NCI-H2171 treated with DMSO at 0.1 percent for 48 hours (cell line): Measurements from ENCODE around the gene SLC26A3.

ENCODE experiments used
- DNase-seq: peaks from one replicate; lab custom pipeline; 2025; lab: John Stamatoyannopoulos, UW

Gene SLC26A3

GRCh38 chr7:107816011-107816566 lies 13.1 kb upstream of the SLC26A3 start:
- DNase-seq: no peak

GRCh38 chr7:107815254-107815882 lies 12.3 kb upstream of the SLC26A3 start:
- DNase-seq: no peak

DNA sequence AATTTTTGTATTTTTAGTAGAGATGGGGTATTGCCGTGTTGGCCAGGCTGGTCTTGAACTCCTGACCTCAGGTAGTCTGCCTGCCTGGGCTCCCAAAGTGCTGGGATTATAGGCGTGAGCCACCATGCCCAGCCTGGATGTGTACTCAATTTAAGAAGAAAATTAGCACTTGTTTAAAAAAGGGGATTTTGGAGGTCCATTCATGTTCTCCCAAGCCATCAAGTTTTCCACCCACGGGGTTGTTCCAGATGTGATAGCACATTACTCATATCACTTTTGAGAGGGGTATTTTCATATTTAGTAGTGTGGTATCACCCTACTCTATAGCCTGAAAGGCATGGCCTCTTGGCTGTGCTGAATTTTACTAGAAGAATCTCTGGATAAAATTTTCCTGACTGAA lies 10.5 kb upstream of the SLC26A3 start:
- DNase-seq: no peak

DNA sequence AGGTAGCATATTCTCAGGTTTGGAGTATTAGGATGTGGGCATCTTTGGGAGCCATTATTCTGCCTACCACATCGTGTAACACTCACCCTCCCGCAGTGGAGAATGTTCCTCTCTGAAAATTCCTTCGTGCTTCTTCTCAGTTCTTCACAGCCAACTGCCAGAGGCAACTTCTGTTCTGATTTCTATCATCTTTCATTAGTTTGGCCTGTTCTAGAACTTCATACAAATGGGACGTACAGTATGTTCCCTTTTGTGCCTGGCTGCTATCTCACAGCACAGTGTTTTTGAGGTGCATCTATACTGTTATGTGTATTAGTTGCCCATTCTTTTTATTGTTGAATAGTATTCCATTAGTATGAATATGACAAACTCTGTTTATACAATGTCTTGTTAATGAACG lies 8.9 kb upstream of the SLC26A3 start:
- no peak for DNase-seq

DNA sequence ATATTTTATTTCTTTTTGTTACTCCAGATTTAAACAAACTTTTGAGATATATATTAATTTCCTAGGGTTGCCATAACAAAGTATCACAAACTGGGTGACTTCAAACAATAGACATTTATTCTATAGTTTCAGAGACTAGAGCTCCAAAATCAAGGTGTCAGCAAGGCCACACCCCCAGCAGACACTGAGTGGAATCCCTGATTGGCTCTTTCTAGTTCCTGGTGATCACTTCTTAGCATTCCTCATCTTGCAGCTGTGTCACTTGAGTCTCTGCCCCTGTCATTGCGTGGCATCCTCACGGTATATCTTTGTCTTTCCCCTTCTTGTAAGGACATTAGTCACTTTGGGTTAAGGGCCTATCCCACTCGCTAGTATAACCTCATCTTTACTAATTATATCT lies 7.6 kb upstream of the SLC26A3 start:
- DNase-seq: no peak

GRCh38 chr7:107809179-107809578 lies 6.2 kb upstream of the SLC26A3 start:
- no peak for DNase-seq

GRCh38 chr7:107799647-107800264 lies 3.3 kb downstream of the SLC26A3 start:
- no peak for DNase-seq

DNA sequence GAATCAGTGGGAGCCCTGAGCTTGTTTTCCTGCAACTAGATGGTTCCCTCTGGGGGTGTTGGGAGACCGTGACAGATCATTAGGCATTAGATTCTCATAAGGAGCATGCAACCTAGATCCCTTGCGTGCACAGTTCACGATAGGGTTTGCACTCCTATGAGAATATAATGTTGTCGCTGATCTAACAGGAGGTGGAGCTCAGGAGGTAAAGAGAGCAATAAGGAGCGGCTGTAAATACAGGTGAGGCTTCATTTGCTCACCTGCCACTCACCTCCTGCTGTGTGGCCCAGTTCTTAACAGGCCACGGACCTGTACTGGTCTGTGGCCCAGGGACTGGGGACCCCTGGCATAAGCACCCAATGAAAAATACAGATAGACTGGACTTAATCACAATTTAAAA lies 10.7 kb downstream of the SLC26A3 start:
- no peak for DNase-seq

DNA sequence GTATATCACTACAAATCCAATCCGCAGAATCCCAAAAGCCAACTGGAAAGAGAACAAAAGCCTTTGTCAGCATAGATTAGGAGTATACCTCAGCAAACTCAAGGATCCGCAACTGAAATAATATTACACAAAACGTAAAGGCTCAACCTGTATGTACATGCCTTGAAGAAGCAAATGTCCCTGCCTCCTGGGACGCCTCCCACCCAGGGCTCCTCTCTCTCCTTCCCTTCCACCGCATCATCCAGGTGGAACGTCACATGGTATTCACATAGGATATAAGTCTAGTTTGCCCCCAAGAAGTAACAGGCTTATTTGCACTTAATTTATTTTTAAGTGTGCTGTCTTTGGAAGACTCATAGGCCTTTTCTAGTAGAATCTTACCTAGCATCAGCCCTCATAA lies 13.4 kb downstream of the SLC26A3 start:
- no peak for DNase-seq

- DNase-seq: no peak
These were observed 14.4 kb downstream of the SLC26A3 start for GRCh38 chr7:107788662-107789061.

DNA sequence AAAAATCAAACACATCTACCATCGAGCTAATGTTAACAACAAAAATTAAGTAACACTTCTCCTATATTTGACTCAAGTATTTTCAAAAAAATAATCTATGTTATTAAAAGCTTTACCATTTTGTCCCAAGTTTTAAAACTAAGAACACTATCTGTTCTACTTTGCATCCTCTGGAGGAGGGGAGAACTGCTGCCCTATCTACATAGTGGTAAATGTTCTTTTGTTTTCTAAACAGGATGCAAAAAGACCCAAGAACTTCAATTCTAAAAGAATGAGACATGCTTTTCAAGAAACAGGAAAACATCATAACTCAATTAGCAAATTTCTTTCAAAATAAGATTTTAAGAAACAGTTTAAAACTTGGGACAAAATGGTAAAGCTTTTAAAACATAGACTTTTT lies 14.8 kb downstream of the SLC26A3 start:
- no peak for DNase-seq

- DNase-seq: no peak
These were observed 17.1 kb downstream of the SLC26A3 start for GRCh38 chr7:107785926-107786325.

- DNase-seq: no peak
These were observed 17.9 kb downstream of the SLC26A3 start for GRCh38 chr7:107785170-107785569.

GRCh38 chr7:107783648-107784047 lies 19.4 kb downstream of the SLC26A3 start:
- no peak for DNase-seq

- no peak for DNase-seq
These were observed 20.6 kb downstream of the SLC26A3 start for GRCh38 chr7:107782374-107782773.

DNA sequence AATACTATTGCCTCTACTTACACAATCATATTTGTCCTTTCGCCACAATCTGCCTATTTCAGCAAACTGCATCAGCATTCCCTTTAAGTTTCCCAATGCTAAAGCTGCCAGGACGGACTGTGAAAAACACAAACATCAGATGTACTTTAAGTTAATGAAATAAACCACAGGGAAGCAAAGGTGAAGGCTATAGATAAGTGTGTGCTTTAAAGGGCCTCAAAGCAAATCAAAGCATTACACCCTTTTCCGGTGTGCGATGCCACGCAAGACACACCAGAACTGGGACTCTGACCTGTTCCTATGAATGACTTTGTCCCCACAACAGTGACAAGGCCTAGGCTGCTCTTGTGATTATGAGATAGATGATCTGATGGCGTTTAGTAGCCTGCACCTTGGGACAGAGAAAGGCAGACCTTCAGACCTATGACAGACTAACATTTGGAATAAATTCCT lies 23.4 kb downstream of the SLC26A3 start:
- no peak for DNase-seq

- DNase-seq: no peak
These were observed 24.7 kb downstream of the SLC26A3 start for GRCh38 chr7:107778283-107778682.

GRCh38 chr7:107777702-107778101 lies 25.3 kb downstream of the SLC26A3 start:
- DNase-seq: no peak

- DNase-seq: no peak
These were observed 30.0 kb downstream of the SLC26A3 start for GRCh38 chr7:107773027-107773426.

DNA sequence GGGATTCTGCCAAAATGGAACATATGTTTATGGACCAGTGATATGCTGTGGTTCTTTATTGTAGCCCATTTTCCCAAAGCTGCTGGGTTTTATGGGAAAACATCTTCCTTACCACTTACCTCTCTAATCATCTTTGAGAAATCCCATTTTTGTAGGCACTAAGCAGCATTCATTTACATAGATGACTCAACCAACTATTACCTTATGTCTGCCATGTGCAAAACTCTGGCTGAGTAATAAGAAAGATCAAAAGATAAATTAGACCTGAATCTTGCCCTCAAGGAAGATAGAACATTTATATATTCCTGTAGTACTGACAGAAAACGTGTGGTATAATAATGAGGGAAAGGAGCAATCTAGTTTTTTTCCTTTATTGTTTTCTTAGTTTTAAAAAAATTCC lies 34.8 kb downstream of the SLC26A3 start:
- DNase-seq: peak; percentile 16

DNA sequence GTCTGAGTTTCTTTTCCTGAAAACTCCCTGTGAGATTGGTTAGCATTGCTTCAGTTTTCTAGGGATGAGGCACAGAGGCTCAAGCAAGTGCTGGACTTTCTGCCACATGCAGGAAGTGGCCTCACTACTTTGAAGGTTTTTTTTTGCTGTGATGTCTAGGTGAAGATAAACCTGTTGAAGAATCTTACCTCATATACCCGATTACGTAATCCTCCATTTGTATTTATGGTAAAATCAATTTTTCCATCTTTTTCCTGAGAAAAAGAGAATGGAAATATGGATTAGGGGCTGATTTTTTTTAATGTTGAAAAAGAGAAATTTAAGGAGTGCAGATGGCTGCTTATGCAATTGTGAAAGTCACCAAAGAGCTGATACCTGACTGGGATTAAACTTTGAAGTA lies 35.6 kb downstream of the SLC26A3 start:
- DNase-seq: no peak

GRCh38 chr7:107758667-107759066 lies 44.4 kb downstream of the SLC26A3 start:
- no peak for DNase-seq

GRCh38 chr7:107754642-107755041 lies 48.4 kb downstream of the SLC26A3 start:
- no peak for DNase-seq

DNA sequence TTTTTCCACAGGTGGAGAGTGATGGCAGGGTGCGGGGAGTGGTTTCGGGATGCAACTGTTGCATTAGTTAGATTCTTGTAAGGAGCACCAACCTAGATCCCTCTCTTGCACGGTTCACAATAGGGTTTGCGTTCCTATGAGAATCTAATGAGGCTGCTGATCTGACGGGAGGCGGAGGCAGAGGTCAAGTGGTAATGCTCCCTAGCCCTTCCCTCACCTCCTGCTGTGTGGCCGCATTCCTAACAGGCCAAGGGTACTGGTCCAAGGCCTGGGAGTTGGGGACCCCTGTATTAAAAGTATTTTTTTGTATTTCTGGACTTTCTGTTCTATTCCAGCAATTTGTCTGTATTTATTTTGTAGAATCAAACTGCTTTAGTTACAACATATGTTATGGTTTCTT lies 51.9 kb downstream of the SLC26A3 start:
- DNase-seq: no peak
